GM06990 (cell line): ENCODE measurements around the gene ENTPD5.

Experiments
- DNase-seq: peaks from one replicate; pipeline ENCODE4 v3.0.0-alpha.2; 2011; ENCODE audit not compliant: insufficient read length; ENCODE audit errors: extremely low read depth
- H3K27me3 ChIP-seq: replicated peaks from 2 replicates; pipeline ENCODE4 v1.6.0; 2011; ENCODE audit warnings: low read length; ENCODE audit not compliant: control insufficient read depth, insufficient read depth
- H3K36me3 ChIP-seq: 2 replicates; pipeline ENCODE4 v1.5.1; 2011; ENCODE audit warnings: low read length; ENCODE audit not compliant: control insufficient read depth, insufficient read depth
- H3K4me3 ChIP-seq: replicated peaks from 2 replicates; pipeline ENCODE4 v1.5.1; 2011; ENCODE audit warnings: low read depth, mild to moderate bottlenecking, control low read depth, low read length
- TF ChIP-seq, protein P1 (sequence below): IDR thresholded peaks from 2 replicates; pipeline ENCODE4 v1.5.1; 2011; ENCODE audit warnings: low read length, control low read depth, mild to moderate bottlenecking, inconsistent platforms; ENCODE audit not compliant: insufficient read depth, poor library complexity, severe bottlenecking

ENTPD5 gene

DNA sequence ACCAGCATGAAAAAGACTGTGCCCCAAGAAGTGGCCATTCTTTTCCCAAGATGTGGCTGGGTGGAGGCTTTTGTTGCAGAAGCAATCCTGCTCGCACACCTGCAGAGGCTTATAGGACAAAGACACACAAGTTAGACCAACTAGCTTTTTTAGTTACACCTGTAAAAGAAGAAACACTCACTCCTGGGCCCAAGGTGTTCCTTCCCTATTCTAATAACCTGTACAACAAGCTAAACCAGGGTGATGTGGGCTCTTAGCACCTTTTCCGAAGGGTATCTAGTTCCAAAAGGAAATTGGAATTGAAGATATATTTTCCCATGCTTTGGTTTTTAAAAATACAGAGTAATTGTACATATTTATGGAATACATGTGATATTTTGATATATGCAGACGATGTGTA is 31.0 kb downstream of the ENTPD5 start:
- DNase-seq = no peak
- Histone ChIP-seq H3K27me3 (no peaks in the 10 kb centered on the region), H3K36me3 (peaks cover 1% of the 10 kb centered on the region), H3K4me3 (no peak overlapping the region)
- TF ChIP-seq, protein P1, sequence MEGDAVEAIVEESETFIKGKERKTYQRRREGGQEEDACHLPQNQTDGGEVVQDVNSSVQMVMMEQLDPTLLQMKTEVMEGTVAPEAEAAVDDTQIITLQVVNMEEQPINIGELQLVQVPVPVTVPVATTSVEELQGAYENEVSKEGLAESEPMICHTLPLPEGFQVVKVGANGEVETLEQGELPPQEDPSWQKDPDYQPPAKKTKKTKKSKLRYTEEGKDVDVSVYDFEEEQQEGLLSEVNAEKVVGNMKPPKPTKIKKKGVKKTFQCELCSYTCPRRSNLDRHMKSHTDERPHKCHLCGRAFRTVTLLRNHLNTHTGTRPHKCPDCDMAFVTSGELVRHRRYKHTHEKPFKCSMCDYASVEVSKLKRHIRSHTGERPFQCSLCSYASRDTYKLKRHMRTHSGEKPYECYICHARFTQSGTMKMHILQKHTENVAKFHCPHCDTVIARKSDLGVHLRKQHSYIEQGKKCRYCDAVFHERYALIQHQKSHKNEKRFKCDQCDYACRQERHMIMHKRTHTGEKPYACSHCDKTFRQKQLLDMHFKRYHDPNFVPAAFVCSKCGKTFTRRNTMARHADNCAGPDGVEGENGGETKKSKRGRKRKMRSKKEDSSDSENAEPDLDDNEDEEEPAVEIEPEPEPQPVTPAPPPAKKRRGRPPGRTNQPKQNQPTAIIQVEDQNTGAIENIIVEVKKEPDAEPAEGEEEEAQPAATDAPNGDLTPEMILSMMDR = no peak

DNA sequence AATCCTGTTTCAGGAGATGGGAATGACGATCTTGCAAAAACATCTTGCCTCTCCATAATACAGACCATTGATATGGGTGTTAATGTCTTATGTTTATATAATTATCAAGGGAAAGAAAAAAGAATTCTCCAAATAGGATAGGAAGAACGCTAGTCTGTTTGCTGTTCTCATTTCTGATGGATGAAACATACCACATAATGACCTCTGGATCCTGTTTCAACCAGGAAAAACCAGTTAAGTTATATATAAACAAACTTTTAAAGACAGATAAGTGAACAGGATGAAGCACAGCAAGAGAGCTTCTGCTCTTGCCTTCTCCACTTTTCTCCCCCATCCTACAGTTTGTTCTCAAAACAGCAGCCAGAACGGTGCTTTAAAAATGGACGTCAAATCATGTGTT is 41.2 kb downstream of the ENTPD5 start:
- no peak for DNase-seq
- Histone ChIP-seq H3K4me3 (no peak overlapping the region), H3K36me3 (peaks cover 2% of the 10 kb centered on the region), H3K27me3 (no peaks in the 10 kb centered on the region)
- TF ChIP-seq, protein P1 = no peak

DNA sequence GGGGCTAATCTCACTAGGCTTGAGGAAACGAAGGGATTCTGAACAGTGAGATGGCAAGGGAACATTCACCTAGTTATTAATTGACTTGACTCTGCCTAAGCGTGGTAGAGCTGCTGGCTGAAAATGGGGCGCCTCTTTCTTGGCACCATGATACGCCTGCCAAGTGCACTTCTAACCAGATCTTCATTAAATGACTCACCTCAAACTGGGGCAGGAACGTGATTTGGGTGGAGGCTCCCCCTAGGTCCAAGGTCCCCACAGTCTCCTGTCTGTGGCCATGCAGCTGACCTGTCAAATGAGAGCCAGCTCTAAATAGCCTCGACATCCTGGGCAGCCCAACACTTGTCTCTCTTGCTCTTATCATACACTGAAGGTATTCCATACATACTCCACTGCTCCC is 43.0 kb downstream of the ENTPD5 start:
- H3K4me3 ChIP-seq = no peak overlapping the region
- TF ChIP-seq, protein P1 = no peak
- H3K27me3 ChIP-seq = no peaks in the 10 kb centered on the region
- DNase-seq = no peak
- peaks cover 2% of the 10 kb centered on the region for H3K36me3 ChIP-seq

DNA sequence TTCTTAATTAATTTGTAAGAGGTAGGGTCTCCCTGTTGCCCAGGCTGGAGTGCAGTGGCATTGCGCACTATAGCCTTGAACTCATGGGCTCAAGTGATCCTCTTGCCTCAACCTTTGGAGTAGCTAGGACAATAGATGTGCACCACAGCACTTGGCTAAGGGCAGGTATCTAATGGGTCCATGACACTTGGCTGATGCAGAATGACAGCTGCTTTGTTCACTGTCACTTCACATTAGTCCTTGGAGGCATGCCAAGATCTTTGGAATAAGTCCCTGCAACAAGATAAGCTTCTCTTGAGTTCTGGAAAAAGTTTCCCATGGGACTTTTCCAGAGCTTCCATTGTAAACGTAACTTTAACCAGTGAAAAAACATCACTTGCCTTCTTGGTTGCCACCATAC is 45.6 kb downstream of the ENTPD5 start:
- Histone ChIP-seq H3K27me3 (no peaks in the 10 kb centered on the region), H3K4me3 (no peak overlapping the region), H3K36me3 (peaks cover 3% of the 10 kb centered on the region)
- no peak for DNase-seq
- TF ChIP-seq, protein P1 = no peak

DNA sequence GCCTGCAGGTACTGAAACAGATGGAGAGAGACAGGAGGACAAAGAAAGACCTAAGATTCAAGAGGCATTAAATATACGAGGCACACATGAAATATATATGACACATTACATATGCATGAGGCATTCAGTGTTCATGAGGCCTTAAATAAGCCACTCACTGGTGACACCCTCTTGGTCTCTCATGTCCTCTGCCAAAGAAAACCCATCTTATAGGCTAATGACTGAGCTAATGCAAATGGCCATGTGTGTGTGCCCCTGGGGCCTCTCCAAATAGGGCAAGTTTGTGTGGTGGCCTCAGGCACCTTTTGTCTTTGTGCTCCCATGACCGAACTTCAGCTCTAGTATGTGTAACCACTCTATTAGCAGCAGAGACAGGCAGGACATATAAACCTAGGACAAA is 50.2 kb downstream of the ENTPD5 start:
- TF ChIP-seq, protein P1 = no peak
- Histone ChIP-seq H3K27me3 (no peaks in the 10 kb centered on the region), H3K36me3 (peaks cover 3% of the 10 kb centered on the region), H3K4me3 (no peak overlapping the region)
- DNase-seq = no peak

DNA sequence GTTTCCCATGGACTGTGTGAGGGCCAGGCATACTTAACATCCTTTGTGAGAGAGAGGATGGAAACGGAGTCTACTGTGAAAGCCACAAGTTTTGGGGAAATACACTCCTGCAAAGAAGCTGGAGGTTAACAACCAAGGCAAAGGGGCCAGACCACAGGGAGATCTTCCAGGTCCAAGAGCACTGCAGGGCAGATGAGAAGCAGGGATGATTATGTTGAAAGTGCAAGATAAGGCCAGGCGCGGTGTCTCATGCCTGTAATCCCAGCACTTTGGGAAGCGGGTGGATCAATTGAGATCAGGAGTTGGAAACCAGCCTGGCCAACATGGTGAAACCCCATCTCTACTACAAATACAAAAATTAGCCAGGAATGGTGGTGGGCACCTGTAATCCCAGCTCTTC is 53.9 kb downstream of the ENTPD5 start:
- Histone ChIP-seq H3K4me3 (no peak overlapping the region), H3K27me3 (no peaks in the 10 kb centered on the region), H3K36me3 (peaks cover 11% of the 10 kb centered on the region)
- TF ChIP-seq, protein P1 = no peak
- no peak for DNase-seq
